ENCODE results near the gene CDC25B. TPM values are rescaled to one million over a fixed set of nuclear protein-coding genes. Genes with fewer than 3 reads are reported as not detected.
A peak's percentile ranks its signal among the peaks of the same experiment; 100 is the strongest.

CDC25B gene
- total and polyA plus RNA-seq, 2 of the 8 experiments (the other 6 are each of a cell fraction or from before 2014, with no cell fraction given) = 21.7 to 31.2 TPM

DNA sequence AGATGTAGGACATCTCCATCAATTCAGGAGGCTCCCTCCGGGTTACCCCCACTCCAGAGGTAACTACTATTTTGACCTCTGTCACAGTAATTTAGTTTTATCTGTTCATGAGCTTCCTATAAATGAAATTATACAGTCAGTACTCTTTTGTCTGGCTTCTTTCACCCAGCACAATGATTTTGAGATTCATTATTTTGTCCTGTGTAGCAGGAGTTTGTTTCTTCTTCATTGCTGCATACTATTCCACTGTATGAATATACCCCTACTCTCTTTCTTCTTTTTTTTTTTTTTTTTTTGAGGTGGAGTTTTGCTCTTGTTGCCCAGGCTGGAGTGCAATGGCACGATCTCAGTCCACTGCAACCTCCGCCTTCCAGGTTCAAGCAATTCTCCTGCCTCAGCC is 12.4 kb downstream of the CDC25B start:
- 91% methylated on average over 3 of the region's 3 CpGs; no CpG with 5 or more reads in 1 of the 2 experiments for WGBS, 2 experiments (ENCODE audit: extremely low coverage in 1 of 2, insufficient coverage in 1 of 2, insufficient read length in 1 of 2, insufficient replicate concordance in 2 of 2, low coverage in 1 of 2, low lambda C conversion rate in 2 of 2, missing lambda C conversion rate in 1 of 2)
- peaks cover 7 to 14% (median 9%) of the 10 kb centered on the region in 4 experiments; a peak in 6 of 7 replicates for H3K4me1 ChIP-seq (replicated peaks in 1 of 4; ENCODE audit: control insufficient read depth in 3 of 4, insufficient read depth in 4 of 4, low read length in 3 of 4)
- no peak for FAIRE-seq

More for the DNA sequence above, 12.4 kb downstream of the CDC25B start:
- no peak overlapping the region for H3K18ac ChIP-seq (ENCODE audit: extremely low read depth, low read length)
- no peak overlapping the region for H3K9ac ChIP-seq (replicated peaks in 1 of 4; ENCODE audit: extremely low read depth in 1 of 4, low read depth in 3 of 4, low read length in 3 of 4)
- TF ChIP-seq KDM1A (IDR thresholded peaks at IDR 0.05; ENCODE audit: borderline replicate concordance, low read length) = peak; percentile 62; the same call in 1 of the 2 replicates
- no peak for TF ChIP-seq RBBP5 (IDR thresholded peaks at IDR 0.05; ENCODE audit: borderline replicate concordance, low read depth, low read length)
- no peak overlapping the region for H3K4me3 ChIP-seq (ENCODE audit: extremely low read depth in 1 of 4, insufficient read depth in 2 of 4, low read depth in 3 of 4, low read length in 4 of 4)
- no peaks in the 10 kb centered on the region for H3K79me1 ChIP-seq (ENCODE audit: low read depth, low read length)
- no peak overlapping the region for H2BK5ac ChIP-seq (ENCODE audit: low read depth, low read length)
- H4K8ac ChIP-seq (ENCODE audit: extremely low read depth, insufficient read depth, low read length) = no peak overlapping the region
- peaks cover 0 to 12% (median 7%) of the 10 kb centered on the region in 4 experiments; a peak in 6 of 8 replicates for H3K36me3 ChIP-seq (ENCODE audit: control insufficient read depth in 2 of 4, insufficient read depth in 4 of 4, low read length in 3 of 4)
- H2BK120ac ChIP-seq (replicated peaks; ENCODE audit: low read depth, low read length) = no peak overlapping the region
- H2AFZ ChIP-seq (ENCODE audit: low read length) = no peak overlapping the region
- no peak overlapping the region for H3K4me2 ChIP-seq (ENCODE audit: insufficient read depth in 1 of 2, low read depth in 2 of 2, low read length in 2 of 2)
- DNase-seq (ENCODE audit: low read depth in 1 of 2, low spot score in 2 of 2) = no peak
- no peaks in the 10 kb centered on the region for H3K27me3 ChIP-seq (replicated peaks in 1 of 4; ENCODE audit: control insufficient read depth in 3 of 4, extremely low read depth in 1 of 4, insufficient read depth in 3 of 4, low read length in 3 of 4)
- no peaks in the 10 kb centered on the region for H3K79me2 ChIP-seq (ENCODE audit: control insufficient read depth in 1 of 2, insufficient read depth in 2 of 2, low read length in 2 of 2)
- no peaks in the 10 kb centered on the region for H4K20me1 ChIP-seq (replicated peaks in 1 of 2; ENCODE audit: control insufficient read depth in 1 of 2, insufficient read depth in 2 of 2, low read length in 2 of 2)
- H3K23ac ChIP-seq (ENCODE audit: insufficient read length) = no peak overlapping the region
- H4K91ac ChIP-seq (replicated peaks; ENCODE audit: insufficient read length, low read length) = no peak overlapping the region
- POLR2A ChIA-PET (ENCODE audit: partially characterized antibody) = no interaction called here
- no peak overlapping the region for H3K56ac ChIP-seq (replicated peaks; ENCODE audit: insufficient read length, low read depth, low read length)
- no peak overlapping the region for H2BK15ac ChIP-seq (ENCODE audit: low read length)
- no peak overlapping the region for H3K14ac ChIP-seq (ENCODE audit: insufficient read length)
- H4K5ac ChIP-seq (ENCODE audit: insufficient read length, low read depth, low read length) = no peak overlapping the region
- no peak overlapping the region for H2BK20ac ChIP-seq (ENCODE audit: low read length)
- CTCF ChIA-PET (ENCODE audit: partially characterized antibody) = interaction anchor here (1.0 kb wide), 1 partner anchor 63 kb away, joined by 3 read pairs; no protein-coding TSS in a partner anchor
- no peak overlapping the region for H3K4ac ChIP-seq (replicated peaks; ENCODE audit: insufficient read length, low read depth, low read length)
- H3K23me2 ChIP-seq (ENCODE audit: low read depth, low read length) = no peaks in the 10 kb centered on the region
- H3K27ac ChIP-seq (ENCODE audit: low read depth, low read length) = no peak overlapping the region
- H2AK5ac ChIP-seq (ENCODE audit: low read depth, low read length) = no peak overlapping the region
- no peaks in the 10 kb centered on the region for H3K9me3 ChIP-seq (ENCODE audit: insufficient read depth in 2 of 2, low read depth in 1 of 2, low read length in 1 of 2)
- no peak overlapping the region for H2BK12ac ChIP-seq (ENCODE audit: low read depth, low read length)

Measured in H1 (cell line).